ENCODE measurements around the gene ST3GAL5.
"Not testable (repeated sequence)": the region's sequence is repeated elsewhere in the genome, so short reads cannot be mapped to it uniquely, and the experiment has no call there.

The ST3GAL5 gene

DNA sequence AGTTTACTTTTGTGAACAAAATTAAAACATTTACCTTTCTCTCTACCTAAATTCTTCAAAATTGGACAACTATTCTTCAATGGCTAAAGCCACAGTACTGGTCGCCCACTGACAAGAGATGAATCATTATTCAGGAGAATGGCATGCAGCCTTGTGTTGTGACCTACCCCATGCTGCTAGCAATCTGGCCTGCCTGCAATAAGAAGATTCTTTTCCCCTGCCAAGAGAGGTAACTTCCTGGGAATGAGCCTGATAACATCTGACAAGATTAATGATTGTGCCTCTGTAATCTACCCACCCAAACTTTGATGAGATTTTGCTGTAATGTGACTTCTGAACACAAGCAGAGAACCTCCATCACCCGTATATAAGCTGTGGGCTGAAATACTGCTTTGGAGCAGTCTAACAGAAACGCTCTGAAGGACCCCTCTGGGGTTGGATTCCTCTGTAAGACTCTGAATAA, 47.0 kb upstream of the ST3GAL5 start:
- H4K8ac ChIP-seq (ENCODE audit: low read depth, low read length), result no peak overlapping the region
- H3K18ac ChIP-seq (ENCODE audit: low read length), result no peak overlapping the region
- H3K23ac ChIP-seq (ENCODE audit: low read depth, low read length, poor library complexity), result no peak overlapping the region
- H3K4me1 ChIP-seq (ENCODE audit: control insufficient read depth in 2 of 2, insufficient read depth in 1 of 2, low read depth in 1 of 2, low read length in 2 of 2), result peaks cover 6 to 8% of the 10 kb centered on the region in 2 donors
- H4K91ac ChIP-seq (ENCODE audit: low read depth, low read length, poor library complexity), result no peak overlapping the region
- no peak overlapping the region for H3K4ac ChIP-seq (ENCODE audit: low read length)
- H3K9me3 ChIP-seq (replicated peaks in 1 of 2; ENCODE audit: control insufficient read depth in 2 of 2, insufficient read depth in 1 of 2, low read depth in 1 of 2, low read length in 2 of 2), result no peaks in the 10 kb centered on the region
- H3K27me3 ChIP-seq (ENCODE audit: control insufficient read depth in 3 of 3, insufficient read depth in 3 of 3, low read depth in 1 of 3, low read length in 3 of 3), result no peaks in the 10 kb centered on the region
- peak overlapping the region; percentile 35 for H2AFZ ChIP-seq (ENCODE audit: low read length)
- no peak overlapping the region for H2BK15ac ChIP-seq (ENCODE audit: low read length)
- H2AK5ac ChIP-seq (ENCODE audit: low read depth, low read length), result no peak overlapping the region
- no peak overlapping the region for H2BK120ac ChIP-seq (ENCODE audit: low read depth, low read length)
- no peak overlapping the region for H3K4me2 ChIP-seq (ENCODE audit: insufficient read depth, low read length, poor library complexity, severe bottlenecking)
- H3K36me3 ChIP-seq (replicated peaks in 1 of 2; ENCODE audit: control insufficient read depth in 2 of 2, insufficient read depth in 2 of 2, low read length in 2 of 2), result no peaks in the 10 kb centered on the region
- no CpG with 5 or more reads among the region's 3 CpGs for WGBS, 2 donors (ENCODE audit: extremely low coverage in 2 of 2, insufficient read length in 2 of 2, insufficient replicate concordance in 1 of 2)
- H3K9ac ChIP-seq (ENCODE audit: low read depth, low read length, poor library complexity), result no peak overlapping the region
- H3K4me3 ChIP-seq (ENCODE audit: low read length in 2 of 2), result no peak overlapping the region
- no peak overlapping the region for H2BK12ac ChIP-seq (ENCODE audit: low read length)
- no peaks in the 10 kb centered on the region for H3K79me1 ChIP-seq (ENCODE audit: low read depth, low read length)
- DNase-seq (ENCODE audit: low spot score), result peak; percentile 30
- H2BK5ac ChIP-seq (ENCODE audit: low read length), result no peak overlapping the region
- peak overlapping the region; percentile 44 for H3K27ac ChIP-seq (replicated peaks; ENCODE audit: low read length)
- no peak overlapping the region for H3K14ac ChIP-seq (ENCODE audit: low read length)

DNA sequence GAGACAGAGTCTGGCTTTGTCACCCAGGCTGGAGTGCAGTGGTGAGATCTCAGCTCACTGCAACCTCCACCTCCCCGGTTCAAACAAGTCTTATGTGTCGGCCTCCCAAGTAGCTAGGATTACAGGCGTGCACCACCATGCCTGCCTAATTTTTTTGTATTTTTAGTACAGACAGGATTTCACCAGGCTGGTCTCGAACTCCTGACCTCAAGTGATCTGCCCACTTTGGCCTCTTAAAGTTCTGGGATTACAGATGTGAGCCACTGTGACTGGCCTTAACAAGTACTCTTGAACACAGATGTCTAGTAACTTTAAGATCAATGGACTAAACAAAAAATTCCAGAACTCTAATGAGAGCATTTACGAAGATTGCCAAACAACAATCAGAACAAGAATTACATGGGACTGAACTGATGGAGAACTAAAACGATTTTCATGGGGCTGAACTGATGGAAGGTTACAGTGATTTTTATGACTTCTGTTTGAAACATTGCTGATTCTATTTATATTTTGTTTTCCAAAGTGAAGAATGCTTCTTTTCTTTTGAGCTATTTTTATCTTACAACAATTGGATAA, 46.5 kb upstream of the ST3GAL5 start:
- no peak overlapping the region for H3K4me3 ChIP-seq (ENCODE audit: low read length in 2 of 2)
- no peak overlapping the region for H4K8ac ChIP-seq (ENCODE audit: low read depth, low read length)
- H3K36me3 ChIP-seq (replicated peaks in 1 of 2; ENCODE audit: control insufficient read depth in 2 of 2, insufficient read depth in 2 of 2, low read length in 2 of 2), result no peaks in the 10 kb centered on the region
- H2AK5ac ChIP-seq (ENCODE audit: low read depth, low read length), result no peak overlapping the region
- WGBS, 2 donors (ENCODE audit: extremely low coverage in 2 of 2, insufficient read length in 2 of 2, insufficient replicate concordance in 1 of 2), result no CpG with 5 or more reads among the region's 6 CpGs
- peaks cover 6 to 8% of the 10 kb centered on the region in 2 donors for H3K4me1 ChIP-seq (ENCODE audit: control insufficient read depth in 2 of 2, insufficient read depth in 1 of 2, low read depth in 1 of 2, low read length in 2 of 2)
- H3K9me3 ChIP-seq (replicated peaks in 1 of 2; ENCODE audit: control insufficient read depth in 2 of 2, insufficient read depth in 1 of 2, low read depth in 1 of 2, low read length in 2 of 2), result no peaks in the 10 kb centered on the region
- no peak overlapping the region for H2AFZ ChIP-seq (ENCODE audit: low read length)
- H3K9ac ChIP-seq (ENCODE audit: low read depth, low read length, poor library complexity), result no peak overlapping the region
- DNase-seq (ENCODE audit: low spot score), result no peak
- H2BK5ac ChIP-seq (ENCODE audit: low read length), result no peak overlapping the region
- no peak overlapping the region for H3K23ac ChIP-seq (ENCODE audit: low read depth, low read length, poor library complexity)
- no peak overlapping the region for H4K91ac ChIP-seq (ENCODE audit: low read depth, low read length, poor library complexity)
- no peaks in the 10 kb centered on the region for H3K27me3 ChIP-seq (ENCODE audit: control insufficient read depth in 3 of 3, insufficient read depth in 3 of 3, low read depth in 1 of 3, low read length in 3 of 3)
- H3K79me1 ChIP-seq (ENCODE audit: low read depth, low read length), result no peaks in the 10 kb centered on the region
- no peak overlapping the region for H3K18ac ChIP-seq (ENCODE audit: low read length)
- no peak overlapping the region for H2BK12ac ChIP-seq (ENCODE audit: low read length)
- H2BK15ac ChIP-seq (ENCODE audit: low read length), result no peak overlapping the region
- no peak overlapping the region for H3K4ac ChIP-seq (ENCODE audit: low read length)
- H3K4me2 ChIP-seq (ENCODE audit: insufficient read depth, low read length, poor library complexity, severe bottlenecking), result no peak overlapping the region
- H3K27ac ChIP-seq (replicated peaks; ENCODE audit: low read length), result peak overlapping the region; percentile 40
- no peak overlapping the region for H2BK120ac ChIP-seq (ENCODE audit: low read depth, low read length)
- H3K14ac ChIP-seq (ENCODE audit: low read length), result no peak overlapping the region

DNA sequence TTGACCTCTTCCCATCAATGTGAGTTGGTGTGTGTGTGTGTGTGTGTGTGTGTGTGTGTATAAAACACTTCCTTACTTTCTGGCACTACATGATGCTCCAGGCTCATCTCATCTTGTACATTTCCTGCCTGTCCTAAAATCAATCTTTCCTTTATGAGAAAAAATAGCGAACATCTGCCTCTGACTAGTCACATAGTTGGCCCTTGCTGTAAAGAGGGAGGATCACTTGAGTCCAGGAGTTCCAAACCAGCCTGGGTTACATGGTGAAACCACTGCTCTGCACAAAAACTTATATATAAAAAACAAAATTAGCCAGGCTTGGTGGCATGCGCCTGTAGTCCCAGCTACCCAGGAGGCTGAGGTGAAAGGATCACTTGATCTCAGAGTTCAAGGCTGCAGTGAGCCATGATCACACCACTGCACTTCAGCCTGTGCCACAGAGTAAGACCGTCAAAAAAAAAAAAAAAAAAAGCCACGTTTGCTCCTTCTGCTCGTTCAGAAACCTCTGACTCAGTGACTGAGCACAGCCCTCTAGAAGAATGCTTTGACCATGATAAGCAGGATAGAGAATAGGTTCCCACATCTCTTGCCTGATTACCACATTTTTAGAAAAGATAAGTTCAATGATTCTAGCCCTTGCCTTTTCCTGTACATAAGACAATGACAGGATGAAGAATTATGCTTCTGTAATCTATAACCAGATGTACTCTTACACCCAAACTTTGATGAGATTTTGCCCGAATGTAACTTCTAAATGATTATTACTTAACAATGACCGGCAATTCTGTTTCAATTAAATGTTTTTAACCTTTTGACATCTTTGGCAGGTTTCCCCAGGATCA, 45.2 kb upstream of the ST3GAL5 start:
- no peak overlapping the region for H3K4me3 ChIP-seq (ENCODE audit: low read length in 2 of 2)
- H3K9me3 ChIP-seq (replicated peaks in 1 of 2; ENCODE audit: control insufficient read depth in 2 of 2, insufficient read depth in 1 of 2, low read depth in 1 of 2, low read length in 2 of 2), result no peaks in the 10 kb centered on the region
- H2AK5ac ChIP-seq (ENCODE audit: low read depth, low read length), result no peak overlapping the region
- H2BK5ac ChIP-seq (ENCODE audit: low read length), result no peak overlapping the region
- H4K8ac ChIP-seq (ENCODE audit: low read depth, low read length), result no peak overlapping the region
- no peak overlapping the region for H3K9ac ChIP-seq (ENCODE audit: low read depth, low read length, poor library complexity)
- H3K4me1 ChIP-seq (ENCODE audit: control insufficient read depth in 2 of 2, insufficient read depth in 1 of 2, low read depth in 1 of 2, low read length in 2 of 2), result peaks cover 6 to 8% of the 10 kb centered on the region in 2 donors
- no peak overlapping the region for H3K27ac ChIP-seq (replicated peaks; ENCODE audit: low read length)
- H3K14ac ChIP-seq (ENCODE audit: low read length), result no peak overlapping the region
- H3K18ac ChIP-seq (ENCODE audit: low read length), result no peak overlapping the region
- H2BK120ac ChIP-seq (ENCODE audit: low read depth, low read length), result no peak overlapping the region
- H4K91ac ChIP-seq (ENCODE audit: low read depth, low read length, poor library complexity), result no peak overlapping the region
- H3K79me1 ChIP-seq (ENCODE audit: low read depth, low read length), result no peaks in the 10 kb centered on the region
- H2BK12ac ChIP-seq (ENCODE audit: low read length), result no peak overlapping the region
- DNase-seq (ENCODE audit: low spot score), result no peak
- WGBS, 2 donors (ENCODE audit: extremely low coverage in 2 of 2, insufficient read length in 2 of 2, insufficient replicate concordance in 1 of 2), result no CpG with 5 or more reads among the region's 7 CpGs
- no peak overlapping the region for H3K4me2 ChIP-seq (ENCODE audit: insufficient read depth, low read length, poor library complexity, severe bottlenecking)
- H2BK15ac ChIP-seq (ENCODE audit: low read length), result no peak overlapping the region
- H3K27me3 ChIP-seq (ENCODE audit: control insufficient read depth in 3 of 3, insufficient read depth in 3 of 3, low read depth in 1 of 3, low read length in 3 of 3), result no peaks in the 10 kb centered on the region
- H3K4ac ChIP-seq (ENCODE audit: low read length), result no peak overlapping the region
- no peak overlapping the region for H2AFZ ChIP-seq (ENCODE audit: low read length)
- no peaks in the 10 kb centered on the region for H3K36me3 ChIP-seq (replicated peaks in 1 of 2; ENCODE audit: control insufficient read depth in 2 of 2, insufficient read depth in 2 of 2, low read length in 2 of 2)
- H3K23ac ChIP-seq (ENCODE audit: low read depth, low read length, poor library complexity), result no peak overlapping the region

DNA sequence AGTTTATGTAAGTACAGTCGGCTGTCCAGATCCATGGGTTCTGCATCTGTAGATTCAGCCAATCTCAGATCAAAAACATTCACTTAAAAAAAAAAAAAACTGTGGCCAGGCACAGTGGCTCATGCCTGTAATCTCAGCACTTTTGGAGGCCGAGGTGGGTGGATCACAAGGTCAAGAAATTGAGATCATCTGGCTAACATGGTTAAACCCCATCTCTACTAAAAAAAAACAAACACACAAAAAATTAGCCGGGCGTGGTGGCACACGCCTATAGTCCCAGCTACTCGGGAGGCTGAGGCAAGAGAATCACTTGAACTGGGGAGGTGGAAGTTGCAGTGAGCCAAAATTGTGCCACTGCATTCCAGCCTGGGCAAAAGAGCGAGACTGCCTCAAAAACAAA, 42.4 kb upstream of the ST3GAL5 start:
- H2AFZ ChIP-seq (ENCODE audit: low read length); H2AK5ac ChIP-seq (ENCODE audit: low read depth, low read length); H2BK120ac ChIP-seq (ENCODE audit: low read depth, low read length); H3K4me3 ChIP-seq (ENCODE audit: low read length in 2 of 2); H3K79me1 ChIP-seq (ENCODE audit: low read depth, low read length); DNase-seq (ENCODE audit: low spot score); H3K4ac ChIP-seq (ENCODE audit: low read length); H3K4me2 ChIP-seq (ENCODE audit: insufficient read depth, low read length, poor library complexity, severe bottlenecking); H4K91ac ChIP-seq (ENCODE audit: low read depth, low read length, poor library complexity); H3K36me3 ChIP-seq (replicated peaks in 1 of 2; ENCODE audit: control insufficient read depth in 2 of 2, insufficient read depth in 2 of 2, low read length in 2 of 2); H4K8ac ChIP-seq (ENCODE audit: low read depth, low read length); H3K9me3 ChIP-seq (replicated peaks in 1 of 2; ENCODE audit: control insufficient read depth in 2 of 2, insufficient read depth in 1 of 2, low read depth in 1 of 2, low read length in 2 of 2); H2BK12ac ChIP-seq (ENCODE audit: low read length); H2BK15ac ChIP-seq (ENCODE audit: low read length); H2BK5ac ChIP-seq (ENCODE audit: low read length); H3K18ac ChIP-seq (ENCODE audit: low read length); H3K14ac ChIP-seq (ENCODE audit: low read length); H3K27ac ChIP-seq (replicated peaks; ENCODE audit: low read length); H3K27me3 ChIP-seq (ENCODE audit: control insufficient read depth in 3 of 3, insufficient read depth in 3 of 3, low read depth in 1 of 3, low read length in 3 of 3); H3K9ac ChIP-seq (ENCODE audit: low read depth, low read length, poor library complexity); H3K4me1 ChIP-seq (ENCODE audit: control insufficient read depth in 2 of 2, insufficient read depth in 1 of 2, low read depth in 1 of 2, low read length in 2 of 2); H3K23ac ChIP-seq (ENCODE audit: low read depth, low read length, poor library complexity): not testable (repeated sequence)
- no CpG with 5 or more reads among the region's 7 CpGs for WGBS, 2 donors (ENCODE audit: extremely low coverage in 2 of 2, insufficient read length in 2 of 2, insufficient replicate concordance in 1 of 2)

Data from neuronal stem cell (in vitro differentiated cells).